Neural progenitor cell (in vitro differentiated cells): ENCODE measurements around the gene PCDHGB6. TPM values are rescaled to one million over a fixed set of nuclear protein-coding genes. Genes with fewer than 3 reads are reported as not detected.
"Not testable (repeated sequence)": the region's sequence is repeated elsewhere in the genome, so short reads cannot be mapped to it uniquely, and the experiment has no call there.

Experiments
- DNase-seq: peaks from one replicate; pipeline ENCODE4 v3.0.0-alpha.2; 2016; ENCODE audit warnings: low spot score
- H2AFZ ChIP-seq: fragments of 200-600 bp; sonication (generic); replicated peaks from 2 replicates; pipeline ENCODE4 v1.6.1; 2016; ENCODE audit warnings: antibody characterized with exemption
- H3F3A ChIP-seq: fragments of 200-600 bp; sonication (generic); 2 replicates; pipeline ENCODE4 v1.6.1; 2016; ENCODE audit warnings: antibody characterized with exemption, low read depth
- H3K27ac ChIP-seq: fragments of 200-600 bp; sonication (generic); 2 replicates; pipeline ENCODE4 v1.5.1; 2016; ENCODE audit warnings: mild to moderate bottlenecking
- H3K27me3 ChIP-seq: fragments of 200-600 bp; sonication (generic); 2 replicates; pipeline ENCODE4 v1.6.1; 2016; ENCODE audit warnings: mild to moderate bottlenecking, moderate library complexity
- H3K36me3 ChIP-seq: fragments of 200-600 bp; sonication (generic); 2 replicates; pipeline ENCODE4 v1.5.1; 2016
- H3K4me1 ChIP-seq: fragments of 200-600 bp; sonication (generic); 2 replicates; pipeline ENCODE4 v1.6.1; 2016; ENCODE audit warnings: mixed run types
- H3K4me2 ChIP-seq: fragments of 200-600 bp; sonication (generic); 2 replicates; pipeline ENCODE4 v1.6.1; 2016
- H3K4me3 ChIP-seq: fragments of 200-600 bp; sonication (generic); 2 replicates; pipeline ENCODE4 v1.5.1; 2016
- H3K79me2 ChIP-seq: fragments of 200-600 bp; sonication (generic); 2 replicates; pipeline ENCODE4 v1.6.1; 2016; ENCODE audit warnings: low read depth
- H3K9ac ChIP-seq: fragments of 200-600 bp; sonication (generic); 2 replicates; pipeline ENCODE4 v1.6.1; 2016
- H3K9me3 ChIP-seq: fragments of 200-600 bp; sonication (generic); 2 replicates; pipeline ENCODE4 v1.5.1; 2016; ENCODE audit warnings: low read depth
- H4K20me1 ChIP-seq: fragments of 200-600 bp; sonication (generic); 2 replicates; pipeline ENCODE4 v1.6.1; 2016; ENCODE audit warnings: low read depth
- H3K27ac Mint-ChIP-seq: 3 replicates; pipeline ENCODE4 v1.8.0; 2021; ENCODE audit warnings: mixed read lengths
- H3K27me3 Mint-ChIP-seq: 2 replicates; pipeline ENCODE4 v1.8.0; 2022; ENCODE audit warnings: low read depth, mild to moderate bottlenecking, inconsistent platforms, moderate library complexity, mixed read lengths; ENCODE audit not compliant: insufficient read depth
- H3K36me3 Mint-ChIP-seq: 3 replicates; pipeline ENCODE4 v1.8.0; 2021; ENCODE audit warnings: mixed read lengths
- H3K4me1 Mint-ChIP-seq: 3 replicates; pipeline ENCODE4 v1.8.0; 2021; ENCODE audit warnings: mixed read lengths
- H3K4me3 Mint-ChIP-seq: 3 replicates; pipeline ENCODE4 v1.8.0; 2021; ENCODE audit warnings: mild to moderate bottlenecking, moderate library complexity, mixed read lengths
- H3K9me3 Mint-ChIP-seq: 3 replicates; pipeline ENCODE4 v1.8.0; 2020; ENCODE audit warnings: mixed read lengths
- CTCF ChIP-seq: fragments of 200-600 bp; sonication (generic); IDR thresholded peaks from 2 replicates; pipeline ENCODE4 v1.5.1; 2017; ENCODE audit warnings: antibody characterized with exemption, mild to moderate bottlenecking
- EZH2 ChIP-seq: fragments of 200-600 bp; sonication (generic); IDR thresholded peaks from 2 replicates; pipeline ENCODE4 v1.6.1; 2017; ENCODE audit warnings: antibody characterized with exemption, mild to moderate bottlenecking, moderate library complexity
- EZH2phosphoT487 ChIP-seq: fragments of 200-600 bp; sonication (generic); IDR thresholded peaks from 2 replicates; pipeline ENCODE4 v1.6.1; 2017; ENCODE audit warnings: antibody characterized with exemption
- total RNA-seq: library from RNA; depleted of rRNA; stranded (reverse); fragments of >200 nt; gene quantifications from 2 replicates; pipeline ENCODE4 v1.2.3, GENCODE V29; 2015; ENCODE audit warnings: low replicate concordance

Gene PCDHGB6
- total RNA-seq, 1 donor from 2014 or later = 13.2 TPM

GRCh38 chr5:141412854-141413539 lies 5.2 kb downstream of the PCDHGB6 start, which contains the start of gene PCDHGA10:
Gene PCDHGA10, plus strand, starts transcription at chr5:141412987. Its CDS starts 189 bp downstream, at chr5:141413176.
- peaks cover 39% of the 10 kb centered on the region for H3K9me3 ChIP-seq
- no peak within 1 kb of the TSS for H2AFZ ChIP-seq
- DNase-seq = peak; percentile 57
- Mint-ChIP-seq H3K4me3 (peak within 1 kb of the TSS; percentile 77), H3K27ac (no peak within 1 kb of the TSS), H3K9me3 (peaks cover 84% of the 10 kb centered on the region), H3K27me3 (peaks cover 19% of the 10 kb centered on the region), H3K36me3 (peaks cover 70% of the 10 kb centered on the region), H3K4me1 (peaks cover 16% of the 10 kb centered on the region)
- H3K4me2 ChIP-seq = no peak within 1 kb of the TSS
- H3K4me1 ChIP-seq = no peaks in the 10 kb centered on the region
- no peak within 1 kb of the TSS for H3K9ac ChIP-seq
- H3K79me2 ChIP-seq = no peaks in the 10 kb centered on the region
- H4K20me1 ChIP-seq = no peaks in the 10 kb centered on the region
- H3K27ac ChIP-seq = no peak within 1 kb of the TSS
- peaks cover 12% of the 10 kb centered on the region for H3K36me3 ChIP-seq
- no peak for TF ChIP-seq EZH2phosphoT487
- peak; percentile 41 for TF ChIP-seq CTCF
- no peak for TF ChIP-seq EZH2
- peaks cover 22% of the 10 kb centered on the region for H3F3A ChIP-seq
- H3K27me3 ChIP-seq = peaks cover 8% of the 10 kb centered on the region
- peak within 1 kb of the TSS; percentile 17 for H3K4me3 ChIP-seq

- Mint-ChIP-seq H3K27ac (no peak overlapping the region), H3K4me3 (peak overlapping the region; percentile 77), H3K9me3 (peaks cover 84% of the 10 kb centered on the region), H3K4me1 (peaks cover 15% of the 10 kb centered on the region), H3K27me3 (peaks cover 21% of the 10 kb centered on the region), H3K36me3 (peaks cover 72% of the 10 kb centered on the region)
- Histone ChIP-seq H3K4me2 (no peak overlapping the region), H3K79me2 (peaks cover 5% of the 10 kb centered on the region), H3K9ac (no peak overlapping the region), H2AFZ (no peak overlapping the region), H3K36me3 (peaks cover 17% of the 10 kb centered on the region), H3K9me3 (peaks cover 41% of the 10 kb centered on the region), H4K20me1 (no peaks in the 10 kb centered on the region), H3K27me3 (peaks cover 4% of the 10 kb centered on the region), H3K4me1 (no peaks in the 10 kb centered on the region), H3K27ac (no peak overlapping the region), H3K4me3 (no peak overlapping the region), H3F3A (peaks cover 28% of the 10 kb centered on the region)
- no peak for DNase-seq
- no peak for TF ChIP-seq EZH2phosphoT487
- TF ChIP-seq CTCF = no peak
- TF ChIP-seq EZH2 = no peak
Observed at GRCh38 chr5:141413540-141414069, 5.8 kb downstream of the PCDHGB6 start.

GRCh38 chr5:141414548-141415274 lies 6.9 kb downstream of the PCDHGB6 start:
- peaks cover 24% of the 10 kb centered on the region for H3F3A ChIP-seq
- H3K4me3 ChIP-seq, H3K27ac ChIP-seq, H3K27ac Mint-ChIP-seq, H3K27me3 ChIP-seq, H4K20me1 ChIP-seq, H3K9ac ChIP-seq, H3K4me1 ChIP-seq, DNase-seq, H3K4me3 Mint-ChIP-seq, H3K4me2 ChIP-seq, H3K79me2 ChIP-seq, H2AFZ ChIP-seq: not testable (repeated sequence)
- Mint-ChIP-seq H3K4me1 (peaks cover 11% of the 10 kb centered on the region), H3K36me3 (peaks cover 69% of the 10 kb centered on the region), H3K9me3 (peaks cover 81% of the 10 kb centered on the region), H3K27me3 (peaks cover 17% of the 10 kb centered on the region)
- peaks cover 23% of the 10 kb centered on the region for H3K36me3 ChIP-seq
- H3K9me3 ChIP-seq = peaks cover 42% of the 10 kb centered on the region

- not testable (repeated sequence) for DNase-seq, H3K27me3 ChIP-seq, H3K4me2 ChIP-seq, H3K4me1 ChIP-seq, H3K9ac ChIP-seq, H3K4me3 ChIP-seq, H3K27ac Mint-ChIP-seq, H3K4me1 Mint-ChIP-seq, H4K20me1 ChIP-seq, H3K27ac ChIP-seq, H3K4me3 Mint-ChIP-seq, H3K79me2 ChIP-seq, H2AFZ ChIP-seq
- Histone ChIP-seq H3K9me3 (peaks cover 45% of the 10 kb centered on the region), H3K36me3 (peaks cover 23% of the 10 kb centered on the region), H3F3A (peaks cover 25% of the 10 kb centered on the region)
- Mint-ChIP-seq H3K36me3 (peaks cover 72% of the 10 kb centered on the region), H3K27me3 (peaks cover 18% of the 10 kb centered on the region), H3K9me3 (peaks cover 82% of the 10 kb centered on the region)
Observed at GRCh38 chr5:141415275-141415618, 7.4 kb downstream of the PCDHGB6 start.
